Measurements from ENCODE around the gene STX17. TPM values are rescaled to one million over a fixed set of nuclear protein-coding genes. Genes with fewer than 3 reads are reported as not detected.

Gene STX17
- total and polyA plus RNA-seq, 4 experiments from 2014 or later: 18.8 to 61.5 (median 41.1) TPM

DNA sequence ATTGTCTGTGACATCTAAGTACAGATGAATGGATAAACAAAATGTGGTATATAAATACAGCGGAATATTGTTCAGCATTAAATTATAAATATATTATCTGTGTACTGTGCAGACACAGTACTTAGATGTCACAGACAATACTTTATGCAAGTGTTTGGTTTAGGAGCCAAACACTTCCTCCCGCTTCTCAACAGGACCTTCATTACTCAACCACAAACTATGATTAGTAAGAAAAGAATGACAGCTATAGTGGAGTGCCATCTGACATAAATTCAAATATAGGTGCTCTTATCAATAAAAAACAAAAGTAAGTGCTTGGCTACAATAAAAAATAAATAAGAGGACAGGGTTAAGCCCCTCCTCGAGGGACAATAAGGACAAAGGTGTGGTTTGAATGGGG is 38.9 kb upstream of the STX17 start:
- no peaks in the 10 kb centered on the region for H3K27me3 ChIP-seq (ENCODE audit: insufficient read depth, low read length)
- ChIA-PET CTCF (ENCODE audit: partially characterized antibody) (no interaction called here), POLR2A (ENCODE audit: partially characterized antibody) (no interaction called here)
- Mint-ChIP-seq H3K9me3 (no peaks in the 10 kb centered on the region), H3K27ac (no peak overlapping the region), H3K27me3 (peaks cover 0 to under 1% of the 10 kb centered on the region in 2 donors), H3K4me3 (no peak overlapping the region), H3K4me1 (peaks cover 0 to 4% (median under 1%) of the 10 kb centered on the region in 4 donors), H3K36me3 (no peaks in the 10 kb centered on the region)
- H3K4me1 ChIP-seq (ENCODE audit: insufficient read depth, low read length): no peaks in the 10 kb centered on the region
- H3K36me3 ChIP-seq (ENCODE audit: insufficient read depth, low read length): no peaks in the 10 kb centered on the region
- no peak overlapping the region for H3K4me3 ChIP-seq (ENCODE audit: low read length in 2 of 2)
- intact Hi-C loops (cut with micrococcal nuclease): no loop called here
- H3K9me3 ChIP-seq (ENCODE audit: control insufficient read depth in 1 of 2, low read length in 2 of 2): no peaks in the 10 kb centered on the region
- H3K27ac ChIP-seq (ENCODE audit: low read depth, low read length): no peak overlapping the region
- DNase-seq: no peak

DNA sequence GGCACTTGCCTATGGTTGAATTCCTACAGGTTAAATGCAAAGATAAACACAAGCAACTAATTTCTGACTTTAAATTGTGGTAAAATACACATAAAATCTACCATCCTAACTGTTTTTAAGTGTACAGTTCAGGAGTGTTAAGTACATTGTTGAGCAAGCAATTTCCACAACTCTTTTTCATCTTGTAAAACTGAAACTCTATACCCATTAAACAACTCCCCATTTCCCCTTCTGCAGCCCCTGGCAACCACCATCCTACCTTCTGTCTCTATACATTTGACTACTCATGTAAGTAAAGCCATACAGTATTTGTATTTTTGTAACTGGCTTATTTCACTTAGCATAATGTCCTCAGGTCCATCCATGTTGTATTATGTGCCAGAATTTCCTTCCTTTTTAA is 38.5 kb upstream of the STX17 start:
- Histone ChIP-seq H3K4me1 (ENCODE audit: insufficient read depth, low read length) (no peaks in the 10 kb centered on the region), H3K36me3 (ENCODE audit: insufficient read depth, low read length) (no peaks in the 10 kb centered on the region), H3K27me3 (ENCODE audit: insufficient read depth, low read length) (no peaks in the 10 kb centered on the region), H3K27ac (ENCODE audit: low read depth, low read length) (no peak overlapping the region), H3K9me3 (ENCODE audit: control insufficient read depth in 1 of 2, low read length in 2 of 2) (no peaks in the 10 kb centered on the region), H3K4me3 (ENCODE audit: low read length in 2 of 2) (no peak overlapping the region)
- no peak overlapping the region for H3K4me3 Mint-ChIP-seq
- no peaks in the 10 kb centered on the region for H3K36me3 Mint-ChIP-seq
- intact Hi-C loops (cut with micrococcal nuclease): no loop called here
- H3K27me3 Mint-ChIP-seq: peaks cover 0 to 1% of the 10 kb centered on the region in 2 donors
- ChIA-PET POLR2A (ENCODE audit: partially characterized antibody) (no interaction called here), CTCF (ENCODE audit: partially characterized antibody) (no interaction called here)
- H3K9me3 Mint-ChIP-seq: no peaks in the 10 kb centered on the region
- peaks cover 0 to 4% (median under 1%) of the 10 kb centered on the region in 4 donors for H3K4me1 Mint-ChIP-seq
- peak overlapping the region in 1 of 7 donors; percentile 27 for H3K27ac Mint-ChIP-seq
- DNase-seq: no peak

GRCh38 chr9:99868845-99869244 is 37.6 kb upstream of the STX17 start:
- peak overlapping the region in 2 of 7 donors; percentile 5 to 43 for H3K27ac Mint-ChIP-seq
- CTCF ChIA-PET (ENCODE audit: partially characterized antibody): no interaction called here

GRCh38 chr9:99870126-99870525 is 36.3 kb upstream of the STX17 start:
- no peaks in the 10 kb centered on the region for H3K9me3 ChIP-seq (ENCODE audit: control insufficient read depth in 1 of 2, low read length in 2 of 2)
- intact Hi-C loops (cut with micrococcal nuclease): no loop called here
- no peak overlapping the region for H3K27ac Mint-ChIP-seq
- no peak overlapping the region for H3K4me3 ChIP-seq (ENCODE audit: low read length in 2 of 2)
- no peak for DNase-seq
- H3K27me3 ChIP-seq (ENCODE audit: insufficient read depth, low read length): no peaks in the 10 kb centered on the region
- no peak overlapping the region for H3K4me3 Mint-ChIP-seq
- H3K9me3 Mint-ChIP-seq: no peaks in the 10 kb centered on the region
- H3K36me3 Mint-ChIP-seq: no peaks in the 10 kb centered on the region
- no peaks in the 10 kb centered on the region for H3K4me1 ChIP-seq (ENCODE audit: insufficient read depth, low read length)
- H3K36me3 ChIP-seq (ENCODE audit: insufficient read depth, low read length): no peaks in the 10 kb centered on the region
- ChIA-PET POLR2A (ENCODE audit: partially characterized antibody) (no interaction called here), CTCF (ENCODE audit: partially characterized antibody) (no interaction called here)
- no peak overlapping the region for H3K27ac ChIP-seq (ENCODE audit: low read depth, low read length)
- peaks cover 0 to 1% of the 10 kb centered on the region in 2 donors for H3K27me3 Mint-ChIP-seq
- H3K4me1 Mint-ChIP-seq: peaks cover 0 to 4% (median under 1%) of the 10 kb centered on the region in 4 donors

More at GRCh38 chr9:99868845-99869244, 37.6 kb upstream of the STX17 start:
- Histone ChIP-seq H3K36me3 (ENCODE audit: insufficient read depth, low read length) (no peaks in the 10 kb centered on the region), H3K27me3 (ENCODE audit: insufficient read depth, low read length) (no peaks in the 10 kb centered on the region), H3K4me3 (ENCODE audit: low read length in 2 of 2) (no peak overlapping the region), H3K27ac (ENCODE audit: low read depth, low read length) (no peak overlapping the region), H3K4me1 (ENCODE audit: insufficient read depth, low read length) (no peaks in the 10 kb centered on the region), H3K9me3 (ENCODE audit: control insufficient read depth in 1 of 2, low read length in 2 of 2) (no peaks in the 10 kb centered on the region)
- intact Hi-C loops (cut with micrococcal nuclease): no loop called here
- Mint-ChIP-seq H3K27me3 (peaks cover 0 to 1% of the 10 kb centered on the region in 2 donors), H3K36me3 (no peaks in the 10 kb centered on the region), H3K4me3 (no peak overlapping the region), H3K4me1 (peaks cover 0 to 4% (median under 1%) of the 10 kb centered on the region in 4 donors), H3K9me3 (no peaks in the 10 kb centered on the region)
- DNase-seq: no peak
- POLR2A ChIA-PET (ENCODE audit: partially characterized antibody): no interaction called here

DNA sequence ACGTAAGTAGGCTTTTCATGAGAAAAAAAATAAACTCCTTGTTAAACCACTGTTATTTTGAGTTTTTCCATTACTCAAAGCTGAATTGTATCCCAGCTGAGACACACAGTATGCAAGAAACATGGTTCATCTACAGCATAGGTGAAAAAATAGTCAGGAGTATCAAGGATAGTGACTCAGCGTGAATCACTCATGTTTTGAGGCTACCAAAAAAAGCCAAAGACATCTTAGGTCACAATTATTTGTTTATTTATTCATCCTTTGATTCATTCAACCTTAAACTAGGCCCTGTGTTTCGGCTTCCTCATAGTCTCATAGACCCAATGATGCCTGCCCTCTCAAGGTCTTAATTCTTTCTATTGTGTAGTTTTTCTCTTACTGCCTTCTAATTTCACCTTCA is 32.9 kb upstream of the STX17 start:
- Histone ChIP-seq H3K9me3 (ENCODE audit: control insufficient read depth in 1 of 2, low read length in 2 of 2) (no peaks in the 10 kb centered on the region), H3K27ac (ENCODE audit: low read depth, low read length) (no peak overlapping the region), H3K27me3 (ENCODE audit: insufficient read depth, low read length) (no peaks in the 10 kb centered on the region), H3K4me3 (ENCODE audit: low read length in 2 of 2) (no peak overlapping the region), H3K4me1 (ENCODE audit: insufficient read depth, low read length) (no peaks in the 10 kb centered on the region), H3K36me3 (ENCODE audit: insufficient read depth, low read length) (no peaks in the 10 kb centered on the region)
- ChIA-PET CTCF (ENCODE audit: partially characterized antibody) (no interaction called here), POLR2A (ENCODE audit: partially characterized antibody) (no interaction called here)
- Mint-ChIP-seq H3K27ac (no peak overlapping the region), H3K4me3 (no peak overlapping the region), H3K4me1 (peaks cover 0 to 2% (median 0%) of the 10 kb centered on the region in 4 donors), H3K36me3 (peaks cover 0 to 3% of the 10 kb centered on the region in 2 donors), H3K27me3 (peaks cover 3 to 6% of the 10 kb centered on the region in 2 donors), H3K9me3 (peaks cover 0 to 3% (median 0%) of the 10 kb centered on the region in 8 donors)
- no peak for DNase-seq
- intact Hi-C loops (cut with micrococcal nuclease): no loop called here

GRCh38 chr9:99873943-99874584 is 32.4 kb upstream of the STX17 start:
- Mint-ChIP-seq H3K27ac (no peak overlapping the region), H3K4me1 (no peaks in the 10 kb centered on the region), H3K4me3 (no peak overlapping the region), H3K36me3 (peaks cover 0 to 3% of the 10 kb centered on the region in 2 donors), H3K9me3 (peaks cover 0 to 3% (median 0%) of the 10 kb centered on the region in 8 donors), H3K27me3 (peaks cover 3 to 6% of the 10 kb centered on the region in 2 donors)
- no peaks in the 10 kb centered on the region for H3K36me3 ChIP-seq (ENCODE audit: insufficient read depth, low read length)
- no peak overlapping the region for H3K4me3 ChIP-seq (ENCODE audit: low read length in 2 of 2)
- CTCF ChIA-PET (ENCODE audit: partially characterized antibody): no interaction called here
- H3K27me3 ChIP-seq (ENCODE audit: insufficient read depth, low read length): no peaks in the 10 kb centered on the region
- intact Hi-C loops (cut with micrococcal nuclease): no loop called here
- DNase-seq: no peak
- POLR2A ChIA-PET (ENCODE audit: partially characterized antibody): no interaction called here
- H3K27ac ChIP-seq (ENCODE audit: low read depth, low read length): no peak overlapping the region
- H3K9me3 ChIP-seq (ENCODE audit: control insufficient read depth in 1 of 2, low read length in 2 of 2): no peaks in the 10 kb centered on the region
- H3K4me1 ChIP-seq (ENCODE audit: insufficient read depth, low read length): no peaks in the 10 kb centered on the region

DNA sequence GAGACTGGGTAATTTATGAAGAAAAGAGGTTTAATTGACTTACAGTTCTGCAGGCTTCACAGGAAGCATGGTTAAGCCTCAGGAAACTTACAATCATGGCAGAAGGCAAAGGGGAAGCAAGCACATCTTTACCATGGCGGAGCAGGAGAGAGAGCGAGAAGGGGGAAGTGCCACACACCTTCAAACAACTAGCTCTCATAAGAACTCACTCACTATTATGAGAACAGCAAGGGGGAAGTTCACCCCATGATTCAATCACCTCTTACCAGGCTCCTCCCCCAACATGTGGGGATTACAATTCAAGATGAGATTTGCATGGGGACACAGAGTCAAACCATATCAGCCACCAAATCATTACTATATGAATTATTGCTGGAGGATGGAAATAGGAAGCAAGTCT is 30.3 kb upstream of the STX17 start:
- Mint-ChIP-seq H3K36me3 (peaks cover 0 to 3% of the 10 kb centered on the region in 2 donors), H3K4me3 (no peak overlapping the region), H3K27ac (no peak overlapping the region), H3K4me1 (no peaks in the 10 kb centered on the region), H3K27me3 (peaks cover 3 to 6% of the 10 kb centered on the region in 2 donors), H3K9me3 (peaks cover 0 to 4% (median 0%) of the 10 kb centered on the region in 8 donors)
- POLR2A ChIA-PET (ENCODE audit: partially characterized antibody): no interaction called here
- no peak for DNase-seq
- no peak overlapping the region for H3K4me3 ChIP-seq (ENCODE audit: low read length in 2 of 2)
- no peaks in the 10 kb centered on the region for H3K9me3 ChIP-seq (ENCODE audit: control insufficient read depth in 1 of 2, low read length in 2 of 2)
- CTCF ChIA-PET (ENCODE audit: partially characterized antibody): no interaction called here
- no peaks in the 10 kb centered on the region for H3K4me1 ChIP-seq (ENCODE audit: insufficient read depth, low read length)
- no peak overlapping the region for H3K27ac ChIP-seq (ENCODE audit: low read depth, low read length)
- no peaks in the 10 kb centered on the region for H3K36me3 ChIP-seq (ENCODE audit: insufficient read depth, low read length)
- intact Hi-C loops (cut with micrococcal nuclease): no loop called here
- no peaks in the 10 kb centered on the region for H3K27me3 ChIP-seq (ENCODE audit: insufficient read depth, low read length)

All from CD4-positive, alpha-beta memory T cell (primary cell).